AG10803 (cell line): Measurements from ENCODE around the gene HMOX2.

Source experiments
- DNase-seq: peaks from one replicate; pipeline ENCODE4 v3.0.0; 2010; ENCODE audit warnings: low read depth
- H3K4me3 ChIP-seq: 2 replicates; pipeline ENCODE4 v1.5.1; 2011; ENCODE audit warnings: mild to moderate bottlenecking, low read length, control low read depth
- CTCF ChIP-seq: conservative IDR thresholded peaks from 2 replicates; pipeline ENCODE4 v1.5.1; 2011; ENCODE audit warnings: mild to moderate bottlenecking, low read length, control low read depth, inconsistent platforms

The HMOX2 gene

GRCh38 chr16:4465977-4466779, 10.0 kb upstream of the HMOX2 start:
- DNase-seq: no peak
- TF ChIP-seq CTCF: no peak
- H3K4me3 ChIP-seq: no peak overlapping the region

- no peak for DNase-seq
- no peak overlapping the region for H3K4me3 ChIP-seq
- no peak for TF ChIP-seq CTCF
These were observed 8.3 kb upstream of the HMOX2 start for GRCh38 chr16:4467916-4468315.

GRCh38 chr16:4468972-4469371, 7.2 kb upstream of the HMOX2 start:
- no peak for TF ChIP-seq CTCF
- no peak for DNase-seq
- H3K4me3 ChIP-seq: no peak overlapping the region

GRCh38 chr16:4471869-4472268, 4.3 kb upstream of the HMOX2 start:
- no peak for TF ChIP-seq CTCF
- H3K4me3 ChIP-seq: no peak overlapping the region
- no peak for DNase-seq

GRCh38 chr16:4472880-4473279, 3.3 kb upstream of the HMOX2 start:
- no peak overlapping the region for H3K4me3 ChIP-seq
- no peak for DNase-seq
- no peak for TF ChIP-seq CTCF

GRCh38 chr16:4474192-4474961, 1.8 kb upstream of the HMOX2 start, which contains the start of gene NMRAL1:
NMRAL1 (minus strand) TSS chr16:4474625; CDS start chr16:4474132, 493 bp downstream.
- no peak for TF ChIP-seq CTCF
- peak within 1 kb of the TSS; percentile 70 for H3K4me3 ChIP-seq
- peak; percentile 82 for DNase-seq
